SU-DHL-6 (cell line): Measurements from ENCODE around the gene FAM162A.

ENCODE experiments used
- H2AFZ ChIP-seq: fragments of 200-600 bp; sonication (generic); 2 replicates; pipeline ENCODE4 v1.6.1; 2014; ENCODE audit warnings: low read depth, mild to moderate bottlenecking, moderate library complexity, mixed read lengths, antibody characterized with exemption, low read length; ENCODE audit not compliant: severe bottlenecking
- H3F3A ChIP-seq: fragments of 200-600 bp; shearing (Covaris generic); 2 replicates; pipeline ENCODE4 v1.6.0; 2016; ENCODE audit warnings: antibody characterized with exemption, mild to moderate bottlenecking; ENCODE audit not compliant: insufficient read depth
- H3K27ac ChIP-seq: fragments of 200-600 bp; sonication (generic); 2 replicates; pipeline ENCODE4 v1.5.1; 2016; ENCODE audit warnings: low read depth, mild to moderate bottlenecking, low read length, moderate library complexity, mixed read lengths
- H3K27me3 ChIP-seq: fragments of 200-600 bp; sonication (generic), shearing (Covaris generic); 2 replicates; pipeline ENCODE4 v1.6.0; 2014; ENCODE audit warnings: mild to moderate bottlenecking, low read length
- H3K36me3 ChIP-seq: fragments of 200-600 bp; sonication (generic); 2 replicates; pipeline ENCODE4 v1.6.1; 2014; ENCODE audit warnings: mild to moderate bottlenecking, low read length, mixed read lengths
- H3K4me2 ChIP-seq: fragments of 300-600, 200-600 bp; shearing (Covaris generic), sonication (generic); 2 replicates; pipeline ENCODE4 v1.6.0; 2014; ENCODE audit warnings: low read length, low read depth, mild to moderate bottlenecking; ENCODE audit not compliant: poor library complexity, severe bottlenecking
- H3K4me3 ChIP-seq: fragments of 200-600 bp; sonication (generic); 2 replicates; pipeline ENCODE4 v1.5.1; 2014; ENCODE audit warnings: antibody characterized with exemption, low read length, mild to moderate bottlenecking, mixed read lengths; ENCODE audit not compliant: insufficient read depth, poor library complexity, severe bottlenecking
- H3K79me2 ChIP-seq: fragments of 200-600 bp; sonication (generic); 2 replicates; pipeline ENCODE4 v1.6.1; 2014; ENCODE audit warnings: mild to moderate bottlenecking, low read length, moderate library complexity; ENCODE audit not compliant: insufficient read depth
- H3K9ac ChIP-seq: fragments of 200-600 bp; sonication (generic); 2 replicates; pipeline ENCODE4 v1.7.0; 2014; ENCODE audit warnings: mild to moderate bottlenecking, low read length
- H3K9me2 ChIP-seq: fragments of 200-600 bp; sonication (generic); replicated peaks from 2 replicates; pipeline ENCODE4 v1.6.1; 2014; ENCODE audit warnings: low read length; ENCODE audit not compliant: insufficient read depth
- H3K9me3 ChIP-seq: fragments of 200-600 bp; sonication (generic); 2 replicates; pipeline ENCODE4 v1.6.1; 2014; ENCODE audit warnings: low read length, mixed read lengths; ENCODE audit not compliant: insufficient read depth
- H4K20me1 ChIP-seq: fragments of 200-600 bp; sonication (generic); 2 replicates; pipeline ENCODE4 v1.6.1; 2014; ENCODE audit warnings: low read depth, mild to moderate bottlenecking, antibody characterized with exemption, low read length, moderate library complexity, mixed read lengths
- EZH2phosphoT487 ChIP-seq: fragments of 200-600 bp; sonication (generic), shearing (Covaris generic); conservative IDR thresholded peaks from 2 replicates; pipeline ENCODE4 v1.6.1; 2018; ENCODE audit warnings: mild to moderate bottlenecking, antibody characterized with exemption, low read length, moderate library complexity, mixed read lengths
- TF ChIP-seq, protein P1 (sequence below): fragments of 200-600 bp; sonication (generic); IDR thresholded peaks from one replicate; pipeline ENCODE4 v1.5.1; 2017; ENCODE audit warnings: antibody characterized with exemption, mild to moderate bottlenecking, low read length, moderate library complexity; ENCODE audit not compliant: insufficient read depth, poor library complexity, severe bottlenecking

Gene FAM162A

DNA sequence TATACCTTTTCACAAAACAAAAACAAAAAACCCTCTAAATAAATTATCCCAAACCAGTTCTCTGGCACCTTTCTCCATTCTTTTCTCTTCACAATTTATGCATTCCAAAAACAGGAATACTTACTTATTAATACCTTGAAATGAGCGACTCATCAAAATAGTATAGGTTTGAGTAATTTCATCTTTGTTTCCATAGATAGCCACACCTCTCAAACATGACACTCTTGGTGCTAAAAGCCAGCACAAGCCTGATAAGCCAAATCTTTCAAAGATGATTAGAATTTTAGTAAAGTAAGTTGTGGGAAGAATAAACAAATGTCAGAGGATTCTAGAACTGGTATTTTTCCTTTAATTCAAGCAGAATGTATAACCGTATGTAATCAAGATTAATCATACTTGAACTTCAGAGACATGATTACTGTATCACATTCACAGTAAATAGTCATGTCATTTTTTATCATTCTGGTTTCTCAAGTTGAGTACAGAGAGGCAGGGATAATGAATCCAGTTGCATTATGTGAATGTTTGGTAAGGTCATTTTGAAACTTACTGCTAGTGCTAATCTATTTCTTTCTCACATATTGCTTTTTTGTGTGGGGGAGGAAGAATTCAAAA lies 44.0 kb downstream of the FAM162A start:
- no peak for TF ChIP-seq EZH2phosphoT487
- TF ChIP-seq, protein P1, sequence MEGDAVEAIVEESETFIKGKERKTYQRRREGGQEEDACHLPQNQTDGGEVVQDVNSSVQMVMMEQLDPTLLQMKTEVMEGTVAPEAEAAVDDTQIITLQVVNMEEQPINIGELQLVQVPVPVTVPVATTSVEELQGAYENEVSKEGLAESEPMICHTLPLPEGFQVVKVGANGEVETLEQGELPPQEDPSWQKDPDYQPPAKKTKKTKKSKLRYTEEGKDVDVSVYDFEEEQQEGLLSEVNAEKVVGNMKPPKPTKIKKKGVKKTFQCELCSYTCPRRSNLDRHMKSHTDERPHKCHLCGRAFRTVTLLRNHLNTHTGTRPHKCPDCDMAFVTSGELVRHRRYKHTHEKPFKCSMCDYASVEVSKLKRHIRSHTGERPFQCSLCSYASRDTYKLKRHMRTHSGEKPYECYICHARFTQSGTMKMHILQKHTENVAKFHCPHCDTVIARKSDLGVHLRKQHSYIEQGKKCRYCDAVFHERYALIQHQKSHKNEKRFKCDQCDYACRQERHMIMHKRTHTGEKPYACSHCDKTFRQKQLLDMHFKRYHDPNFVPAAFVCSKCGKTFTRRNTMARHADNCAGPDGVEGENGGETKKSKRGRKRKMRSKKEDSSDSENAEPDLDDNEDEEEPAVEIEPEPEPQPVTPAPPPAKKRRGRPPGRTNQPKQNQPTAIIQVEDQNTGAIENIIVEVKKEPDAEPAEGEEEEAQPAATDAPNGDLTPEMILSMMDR, result no peak
- Histone ChIP-seq H3K27ac (no peak overlapping the region), H3K36me3 (peaks cover 35% of the 10 kb centered on the region), H3K79me2 (no peaks in the 10 kb centered on the region), H3K9me2 (no peaks in the 10 kb centered on the region), H3K9ac (no peak overlapping the region), H3F3A (peaks cover 8% of the 10 kb centered on the region; the same call in 1 of the 2 replicates), H2AFZ (no peak overlapping the region), H3K4me3 (no peak overlapping the region), H3K4me2 (no peak overlapping the region), H3K27me3 (no peaks in the 10 kb centered on the region), H4K20me1 (no peaks in the 10 kb centered on the region), H3K9me3 (no peaks in the 10 kb centered on the region)

DNA sequence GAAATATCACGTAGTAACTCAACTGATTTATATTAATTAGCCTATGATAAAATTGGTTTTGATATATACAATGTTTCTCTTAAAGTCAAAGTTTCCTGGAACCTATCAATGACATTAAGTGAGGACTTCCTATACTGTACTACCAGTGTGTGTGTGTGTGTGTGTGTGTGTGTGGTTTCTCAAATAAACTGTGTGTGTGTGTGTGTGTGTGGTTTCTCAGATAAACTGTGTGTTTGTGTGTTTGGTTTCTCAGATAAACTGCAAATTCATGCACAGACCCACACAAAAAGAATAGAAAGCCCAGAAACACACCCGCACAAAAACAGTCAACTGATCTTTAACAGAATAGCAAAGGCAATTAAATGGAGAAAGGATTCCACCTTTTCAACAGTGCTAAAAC lies 46.4 kb downstream of the FAM162A start:
- no peaks in the 10 kb centered on the region for H3K9me3 ChIP-seq
- TF ChIP-seq, protein P1, result no peak
- TF ChIP-seq EZH2phosphoT487, result no peak
- H3K27ac ChIP-seq, result no peak overlapping the region
- H4K20me1 ChIP-seq, result no peaks in the 10 kb centered on the region
- no peaks in the 10 kb centered on the region for H3K27me3 ChIP-seq
- peaks cover 4% of the 10 kb centered on the region; the same call in 1 of the 2 replicates for H3F3A ChIP-seq
- H2AFZ ChIP-seq, result no peak overlapping the region
- no peaks in the 10 kb centered on the region for H3K9me2 ChIP-seq
- H3K9ac ChIP-seq, result no peak overlapping the region
- no peak overlapping the region for H3K4me3 ChIP-seq
- no peaks in the 10 kb centered on the region for H3K79me2 ChIP-seq
- H3K36me3 ChIP-seq, result peaks cover 35% of the 10 kb centered on the region
- no peak overlapping the region for H3K4me2 ChIP-seq

DNA sequence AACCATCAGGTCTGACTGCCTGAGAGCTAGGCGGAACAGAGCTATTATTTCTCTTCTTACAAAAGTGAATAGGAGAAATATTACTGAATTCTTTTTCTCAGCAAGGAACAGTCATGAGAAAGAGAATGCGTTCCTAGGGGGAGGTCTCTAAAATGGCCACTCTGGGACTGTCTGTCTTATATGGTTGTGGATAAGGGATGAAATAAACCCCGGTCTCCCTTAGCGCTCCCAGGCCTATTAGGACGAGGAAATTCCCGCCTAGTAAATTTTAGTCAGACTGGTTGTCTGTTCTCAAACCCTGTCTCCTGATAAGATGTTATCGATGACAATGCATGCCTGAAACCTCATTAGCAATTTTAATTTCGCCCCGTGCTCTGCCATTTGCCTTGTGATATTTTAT lies 52.0 kb downstream of the FAM162A start:
- Histone ChIP-seq H3K9ac (no peak overlapping the region), H3K27me3 (no peaks in the 10 kb centered on the region), H3K79me2 (no peaks in the 10 kb centered on the region), H2AFZ (no peak overlapping the region), H3K4me2 (no peak overlapping the region), H3K4me3 (no peak overlapping the region), H3F3A (0 out of 2 replicates have a peak, but pooled peaks cover 4% of the 10 kb centered on the region), H3K9me2 (no peaks in the 10 kb centered on the region), H3K9me3 (no peaks in the 10 kb centered on the region), H4K20me1 (no peaks in the 10 kb centered on the region), H3K27ac (no peak overlapping the region), H3K36me3 (peaks cover 43% of the 10 kb centered on the region)
- no peak for TF ChIP-seq EZH2phosphoT487
- TF ChIP-seq, protein P1, result no peak
